Muscle layer of duodenum (tissue), 2 donors: ENCODE data around the gene NTSR2.

Experiments
- H3K27ac ChIP-seq: one replicate; pipeline ENCODE4 v1.7.0; 2013; ENCODE audit warnings: mild to moderate bottlenecking, low read length
- H3K27me3 ChIP-seq: one replicate; pipeline ENCODE4 v1.7.0; 2013; ENCODE audit warnings: low read depth, mild to moderate bottlenecking, control low read depth, low read length
- H3K36me3 ChIP-seq, 2 donors: one replicate each; pipeline ENCODE4 v1.7.0; 2013; ENCODE audit warnings: low read length in 2 of 2, control low read depth in 1 of 2, mild to moderate bottlenecking in 1 of 2; ENCODE audit not compliant: insufficient read depth in 2 of 2, control insufficient read depth in 1 of 2
- H3K4me1 ChIP-seq, 2 donors: one replicate each; pipeline ENCODE4 v1.7.0; 2013; ENCODE audit warnings: low read length in 2 of 2, mild to moderate bottlenecking in 2 of 2, control low read depth in 1 of 2, moderate library complexity in 1 of 2; ENCODE audit not compliant: insufficient read depth in 2 of 2, control insufficient read depth in 1 of 2
- H3K4me3 ChIP-seq, 2 donors: one replicate each; pipeline ENCODE4 v1.7.0; 2013; ENCODE audit warnings: low read length in 2 of 2, low read depth in 1 of 2, mild to moderate bottlenecking in 1 of 2
- H3K9me3 ChIP-seq, 2 donors: one replicate each; pipeline ENCODE4 v1.7.0; 2013; ENCODE audit warnings: low read length in 2 of 2, control low read depth in 1 of 2, mild to moderate bottlenecking in 1 of 2; ENCODE audit not compliant: control insufficient read depth in 1 of 2
- donor health status: healthy.

The NTSR2 gene

DNA sequence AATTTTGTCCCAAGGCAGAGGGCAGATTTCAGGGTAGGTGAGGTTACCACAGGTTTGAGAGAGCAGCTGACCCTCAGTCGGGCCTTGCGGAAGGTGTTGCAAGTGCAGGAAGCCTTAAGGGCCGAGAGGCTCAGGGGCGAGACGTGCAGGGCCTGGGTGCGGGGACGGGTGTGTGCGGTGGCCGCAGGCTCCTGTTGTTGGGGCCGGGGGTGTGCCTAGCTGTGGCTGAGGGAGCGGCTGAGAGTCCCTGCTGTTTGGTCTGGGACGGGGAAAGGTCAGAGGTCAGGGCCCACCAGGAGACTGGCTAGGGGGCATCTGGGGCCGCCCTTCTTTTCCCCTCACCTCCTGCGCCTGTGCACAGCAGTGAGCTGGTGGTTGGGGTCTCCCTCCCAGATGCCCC lies 52.5 kb downstream of the NTSR2 start:
- Histone ChIP-seq H3K4me1 (no peaks in the 10 kb centered on the region), H3K4me3 (no peak overlapping the region), H3K27ac (no peak overlapping the region), H3K9me3 (no peaks in the 10 kb centered on the region), H3K36me3 (no peaks in the 10 kb centered on the region), H3K27me3 (no peaks in the 10 kb centered on the region)

GRCh38 chr2:11616851-11617415 lies 53.1 kb downstream of the NTSR2 start:
- Histone ChIP-seq H3K36me3 (no peaks in the 10 kb centered on the region), H3K27ac (no peak overlapping the region), H3K4me1 (no peaks in the 10 kb centered on the region), H3K9me3 (no peaks in the 10 kb centered on the region), H3K4me3 (no peak overlapping the region), H3K27me3 (no peaks in the 10 kb centered on the region)

GRCh38 chr2:11616097-11616687 lies 53.8 kb downstream of the NTSR2 start:
- H3K27me3 ChIP-seq: no peaks in the 10 kb centered on the region
- H3K4me3 ChIP-seq: no peak overlapping the region
- no peak overlapping the region for H3K27ac ChIP-seq
- H3K9me3 ChIP-seq: no peaks in the 10 kb centered on the region
- no peaks in the 10 kb centered on the region for H3K36me3 ChIP-seq
- H3K4me1 ChIP-seq: no peaks in the 10 kb centered on the region

DNA sequence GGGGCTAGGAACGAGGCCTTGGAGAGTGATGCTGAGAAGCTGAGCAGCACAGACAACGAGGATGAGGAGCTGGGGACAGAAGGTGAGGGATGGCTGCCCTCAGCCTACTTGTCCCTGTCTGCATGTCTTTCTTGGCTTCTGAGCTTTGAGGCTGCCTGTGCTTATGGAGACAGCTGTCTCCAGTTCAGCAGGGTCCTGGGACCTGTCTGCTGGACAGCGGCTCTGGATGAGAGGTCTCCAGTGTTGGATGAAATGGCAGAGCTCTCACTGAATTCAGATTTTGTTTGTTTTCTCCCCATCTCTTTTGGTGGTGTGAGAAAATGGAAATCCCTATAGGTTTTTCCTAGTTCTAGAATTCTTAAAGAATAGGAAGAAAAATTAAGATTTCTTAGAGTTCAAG lies 54.8 kb downstream of the NTSR2 start:
- no peaks in the 10 kb centered on the region for H3K9me3 ChIP-seq
- H3K4me3 ChIP-seq: no peak overlapping the region
- no peaks in the 10 kb centered on the region for H3K27me3 ChIP-seq
- H3K36me3 ChIP-seq: no peaks in the 10 kb centered on the region
- H3K4me1 ChIP-seq: no peaks in the 10 kb centered on the region
- H3K27ac ChIP-seq: no peak overlapping the region

DNA sequence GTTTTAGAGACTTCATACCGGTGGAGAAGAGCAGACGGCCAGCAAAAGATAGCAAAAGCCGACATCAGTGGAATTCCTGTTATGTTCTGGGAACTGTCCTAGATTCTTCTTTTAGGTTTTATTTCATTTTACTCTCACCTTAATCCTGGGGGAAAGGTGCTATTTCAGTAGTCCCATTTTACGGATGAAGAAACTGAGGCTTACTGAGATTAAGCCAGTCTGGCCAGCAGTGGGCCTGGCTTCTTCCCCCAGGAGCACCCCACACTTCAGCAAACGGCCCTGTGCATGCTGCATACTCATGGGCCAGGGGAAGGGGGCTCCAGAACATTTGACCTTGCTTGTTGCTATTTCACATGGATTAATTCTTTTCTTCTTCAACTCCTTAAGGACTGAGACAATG lies 56.7 kb downstream of the NTSR2 start:
- Histone ChIP-seq H3K4me3 (no peak overlapping the region), H3K27ac (no peak overlapping the region), H3K4me1 (no peaks in the 10 kb centered on the region), H3K27me3 (no peaks in the 10 kb centered on the region), H3K36me3 (no peaks in the 10 kb centered on the region), H3K9me3 (no peaks in the 10 kb centered on the region)

DNA sequence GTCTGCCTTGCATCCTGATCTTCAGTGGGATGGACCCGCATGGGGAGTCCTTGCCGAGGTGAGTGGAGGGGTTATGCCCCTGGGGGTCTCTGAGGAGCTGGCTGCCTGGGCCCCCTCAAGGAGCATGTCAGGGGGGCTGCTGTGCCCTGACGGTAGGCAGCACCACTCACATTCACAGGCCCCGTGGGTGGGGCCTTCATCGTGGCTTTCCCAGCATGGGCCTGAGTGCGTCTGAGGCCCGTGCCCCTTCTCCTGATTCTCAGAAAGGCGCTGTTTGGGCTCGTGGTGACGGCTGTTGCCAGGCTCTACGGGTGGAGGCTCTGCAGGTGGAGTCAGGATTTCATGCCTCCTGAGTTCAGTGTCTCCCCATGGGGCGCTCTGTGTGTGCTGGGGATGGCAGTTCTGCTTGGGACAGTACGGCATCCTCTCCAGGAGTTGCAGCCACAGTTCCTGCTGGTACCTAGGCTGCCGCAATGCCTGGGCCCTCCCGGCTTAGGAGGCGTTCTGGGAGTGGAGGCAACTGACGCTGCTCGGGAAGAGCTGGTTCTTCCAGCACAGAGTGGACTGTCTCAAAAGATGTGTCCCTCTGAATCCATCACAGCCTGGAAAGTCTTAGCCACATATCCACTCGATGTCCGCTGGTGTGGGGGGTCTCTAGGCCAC lies 57.3 kb downstream of the NTSR2 start:
- Histone ChIP-seq H3K9me3 (no peaks in the 10 kb centered on the region), H3K4me3 (no peak overlapping the region), H3K27ac (no peak overlapping the region), H3K36me3 (no peaks in the 10 kb centered on the region), H3K27me3 (no peaks in the 10 kb centered on the region), H3K4me1 (no peaks in the 10 kb centered on the region)

DNA sequence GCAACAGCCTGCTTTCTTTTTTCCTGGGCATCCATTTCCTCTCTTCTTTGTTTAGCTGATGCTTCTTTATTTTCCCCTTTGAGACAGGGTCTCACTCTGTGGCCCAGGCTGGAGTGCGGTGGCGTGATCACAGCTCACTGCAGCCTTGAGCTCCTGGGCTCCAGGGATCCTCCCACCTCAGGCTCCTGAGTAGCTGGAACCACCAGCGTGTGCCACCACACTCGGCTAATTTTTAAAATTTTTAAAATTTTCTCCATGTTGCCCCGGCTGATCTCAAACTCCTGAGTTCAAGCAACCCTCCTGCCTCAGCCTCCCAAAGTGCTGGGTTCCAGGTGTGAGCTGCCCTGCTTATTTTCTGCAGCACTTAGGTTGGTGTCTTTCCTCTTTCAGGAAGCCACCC lies 58.7 kb downstream of the NTSR2 start:
- H3K4me1 ChIP-seq: no peaks in the 10 kb centered on the region
- no peak overlapping the region for H3K4me3 ChIP-seq
- H3K36me3 ChIP-seq: no peaks in the 10 kb centered on the region
- no peaks in the 10 kb centered on the region for H3K9me3 ChIP-seq
- no peaks in the 10 kb centered on the region for H3K27me3 ChIP-seq
- no peak overlapping the region for H3K27ac ChIP-seq

DNA sequence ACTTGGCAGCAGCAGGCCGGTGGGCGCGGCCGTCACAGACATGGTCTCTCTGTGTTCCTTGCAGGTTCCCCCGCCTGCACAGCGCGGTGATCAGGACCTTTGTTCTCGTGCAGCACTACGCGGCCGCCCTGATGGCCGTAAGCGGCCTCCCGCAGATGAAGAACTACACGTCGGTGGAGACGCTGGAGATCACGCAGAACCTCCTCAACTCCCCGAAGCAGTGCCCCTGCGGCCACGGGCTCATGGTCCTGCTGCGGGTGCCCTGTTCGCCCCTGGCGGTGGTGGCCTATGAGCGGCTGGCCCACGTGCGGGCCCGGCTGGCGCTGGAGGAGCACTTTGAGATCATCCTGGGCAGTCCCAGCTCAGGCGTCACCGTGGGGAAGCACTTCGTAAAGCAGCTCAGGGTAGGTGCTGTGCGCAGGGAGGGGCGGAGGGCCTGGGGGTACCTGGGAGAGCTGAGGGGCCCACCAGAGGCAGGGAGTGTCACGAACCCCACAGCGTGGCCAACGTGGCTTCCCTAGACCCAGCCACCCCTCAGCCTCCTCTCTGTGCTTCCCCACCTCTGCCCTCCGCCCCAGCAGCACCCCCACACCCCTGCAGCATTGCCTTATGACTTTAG lies 59.3 kb downstream of the NTSR2 start:
- Histone ChIP-seq H3K27me3 (no peaks in the 10 kb centered on the region), H3K27ac (no peak overlapping the region), H3K4me3 (no peak overlapping the region), H3K36me3 (no peaks in the 10 kb centered on the region), H3K4me1 (no peaks in the 10 kb centered on the region), H3K9me3 (no peaks in the 10 kb centered on the region)
